HUES64 (cell line): ENCODE results near the gene MACROD2.
A peak's percentile ranks its signal among the peaks of the same experiment; 100 is the strongest.

Experiments used
- H3K27ac ChIP-seq: 2 replicates; pipeline ENCODE4 v1.7.0; 2013; ENCODE audit warnings: low read depth, low read length, inconsistent platforms
- H3K27me3 ChIP-seq: 2 replicates; pipeline ENCODE4 v1.6.1; 2013; ENCODE audit warnings: mild to moderate bottlenecking, low read length; ENCODE audit not compliant: insufficient read depth
- H3K36me3 ChIP-seq: 2 replicates; pipeline ENCODE4 v1.6.1; 2013; ENCODE audit warnings: mild to moderate bottlenecking, low read length; ENCODE audit not compliant: insufficient read depth
- H3K4me1 ChIP-seq: 2 replicates; pipeline ENCODE4 v1.6.1; 2013; ENCODE audit warnings: mild to moderate bottlenecking, low read length, moderate library complexity; ENCODE audit not compliant: insufficient read depth
- H3K4me3 ChIP-seq: 2 replicates; pipeline ENCODE4 v1.5.1; 2013; ENCODE audit warnings: mild to moderate bottlenecking, low read length, moderate library complexity
- H3K9ac ChIP-seq: 2 replicates; pipeline ENCODE4 v1.6.1; 2013; ENCODE audit warnings: mild to moderate bottlenecking, low read depth, low read length
- H3K9me3 ChIP-seq: 2 replicates; pipeline ENCODE4 v1.6.1; 2013; ENCODE audit warnings: low read depth, low read length; ENCODE audit not compliant: insufficient read depth
- WGBS: fragments of 150-250, 120-280 bp; methylation state at CpG from one replicate; pipeline ENCODE4 v1.1.7; 2013; ENCODE audit warnings: missing lambda C conversion rate; 5-methylcytosine and 5-hydroxymethylcytosine counted together

MACROD2 gene

DNA sequence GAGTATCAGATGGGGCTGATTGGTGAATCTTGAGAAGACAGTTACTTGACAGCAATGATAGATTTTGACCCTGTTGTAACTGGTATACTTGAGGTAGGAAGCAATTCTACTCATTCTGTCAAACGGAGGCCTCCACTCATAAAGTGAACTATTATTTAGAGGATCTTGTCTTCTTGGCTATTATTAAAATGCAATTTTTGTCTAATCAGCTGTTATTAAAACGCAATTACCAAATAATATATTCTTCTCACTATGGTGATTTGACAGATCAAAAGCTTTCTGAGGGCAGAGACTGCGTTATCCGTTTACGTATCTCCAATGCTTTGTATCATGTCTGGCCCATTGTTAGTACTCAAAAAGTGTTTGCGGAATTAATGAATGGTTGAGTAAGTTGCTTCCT lies 120.7 kb downstream of the MACROD2 start:
- Histone ChIP-seq H3K4me3 (no peak overlapping the region), H3K9me3 (no peaks in the 10 kb centered on the region), H3K27ac (no peak overlapping the region), H3K4me1 (peaks cover 4% of the 10 kb centered on the region; the same call in 1 of the 2 replicates), H3K36me3 (no peaks in the 10 kb centered on the region), H3K9ac (no peak overlapping the region), H3K27me3 (no peaks in the 10 kb centered on the region)
- 92% methylated on average over 6 of the region's 6 CpGs for WGBS

DNA sequence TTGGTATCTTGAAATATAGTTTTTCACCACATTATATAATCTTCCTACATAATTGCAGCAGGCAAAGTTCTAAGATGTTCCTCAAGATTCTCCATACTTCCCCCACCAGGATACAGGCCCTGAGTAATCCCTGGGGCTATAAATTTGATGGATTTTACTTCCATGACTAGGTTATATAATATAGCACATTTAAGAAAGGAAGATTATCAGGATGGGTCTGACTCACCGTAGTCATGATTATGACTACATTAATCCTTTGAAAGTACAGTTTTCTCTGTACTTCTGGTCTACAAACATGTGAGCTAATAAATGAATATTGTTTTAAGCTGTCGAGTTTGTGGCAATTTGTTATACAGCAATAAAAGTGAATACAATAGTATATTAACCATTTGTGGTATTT lies 122.5 kb downstream of the MACROD2 start:
- Histone ChIP-seq H3K4me3 (no peak overlapping the region), H3K27me3 (no peaks in the 10 kb centered on the region), H3K27ac (no peak overlapping the region), H3K36me3 (no peaks in the 10 kb centered on the region), H3K9me3 (no peaks in the 10 kb centered on the region), H3K4me1 (peaks cover 4% of the 10 kb centered on the region; the same call in 1 of the 2 replicates), H3K9ac (no peak overlapping the region)
- WGBS = 100% methylated on average over 1 of the region's 2 CpGs

DNA sequence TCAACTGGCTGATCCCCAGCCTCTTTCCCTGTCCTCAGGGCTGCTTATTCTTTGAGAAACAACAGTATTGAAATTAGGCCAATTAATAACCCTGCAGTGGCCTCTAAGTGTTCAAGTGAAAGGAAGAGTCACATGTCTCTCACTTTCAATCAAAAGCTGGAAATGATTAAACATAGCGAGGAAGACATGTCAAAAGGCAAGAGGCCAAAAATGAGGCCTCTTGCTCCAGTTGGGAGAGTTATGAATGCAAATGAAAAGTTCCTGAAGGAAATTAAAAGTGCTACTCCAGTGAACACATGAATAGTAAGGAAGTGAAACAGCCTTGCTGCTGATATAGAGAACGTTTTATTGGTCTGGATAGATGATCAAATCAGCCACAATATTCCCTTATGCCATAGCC lies 131.5 kb downstream of the MACROD2 start:
- 100% methylated on average over 2 of the region's 2 CpGs for WGBS
- Histone ChIP-seq H3K27me3 (no peaks in the 10 kb centered on the region), H3K4me1 (no peaks in the 10 kb centered on the region), H3K27ac (no peak overlapping the region), H3K9me3 (no peaks in the 10 kb centered on the region), H3K4me3 (no peak overlapping the region), H3K9ac (no peak overlapping the region), H3K36me3 (no peaks in the 10 kb centered on the region)

DNA sequence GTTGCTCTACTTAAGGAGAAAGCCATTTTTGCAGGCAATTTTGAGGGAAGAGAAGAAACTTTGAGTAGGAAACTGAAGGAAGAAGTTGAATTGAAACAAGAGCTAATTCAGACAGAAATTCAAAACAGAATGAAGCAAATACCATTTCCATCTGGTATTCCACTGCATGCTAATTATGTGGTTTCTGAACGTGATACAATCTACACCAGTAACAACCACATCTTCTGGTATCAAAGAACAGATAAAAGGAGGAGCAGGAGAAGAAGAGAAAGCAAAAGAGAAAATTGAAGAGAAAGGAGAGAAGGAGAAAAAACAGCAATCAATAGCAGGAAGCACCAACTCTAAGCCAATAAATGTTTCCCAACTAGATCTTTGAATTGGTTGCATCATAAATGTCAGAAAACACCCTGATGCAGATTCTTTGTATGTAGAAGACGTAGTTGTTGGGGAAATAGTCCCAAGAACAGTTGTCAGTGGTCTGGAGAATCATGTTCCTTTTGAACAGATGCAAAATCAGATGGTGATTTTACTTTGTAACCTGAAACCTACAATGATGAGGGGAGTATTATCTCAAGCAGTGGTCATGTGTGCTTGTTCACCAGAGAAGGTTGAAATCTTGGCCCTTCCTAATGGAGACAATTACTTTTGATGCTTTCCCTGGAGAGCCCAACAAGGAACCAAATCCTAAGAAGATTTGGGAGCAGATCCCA lies 132.4 kb downstream of the MACROD2 start:
- H3K27ac ChIP-seq = no peak overlapping the region
- H3K27me3 ChIP-seq = no peaks in the 10 kb centered on the region
- H3K9ac ChIP-seq = no peak overlapping the region
- H3K9me3 ChIP-seq = no peaks in the 10 kb centered on the region
- no peak overlapping the region for H3K4me3 ChIP-seq
- WGBS = 89% methylated on average over 1 of the region's 2 CpGs
- no peaks in the 10 kb centered on the region for H3K36me3 ChIP-seq
- H3K4me1 ChIP-seq = no peaks in the 10 kb centered on the region

DNA sequence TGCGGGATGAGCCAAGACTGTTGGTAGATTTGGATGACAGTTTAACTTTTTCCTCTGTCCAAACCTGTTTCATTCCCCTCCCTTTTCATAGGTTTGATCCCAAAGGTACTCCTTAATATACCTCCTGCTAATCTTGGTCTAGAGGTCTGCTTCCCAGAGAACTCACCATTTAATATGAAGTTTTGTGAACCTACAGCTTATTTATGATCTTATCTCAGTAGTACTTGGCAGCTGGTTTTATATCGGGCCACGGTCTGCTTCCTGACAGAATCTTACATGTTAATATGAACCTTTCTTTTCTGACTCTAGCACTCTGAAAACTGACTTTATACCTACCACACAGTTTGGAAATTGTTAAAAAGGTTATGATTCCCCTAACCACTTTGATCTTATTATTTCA lies 138.7 kb downstream of the MACROD2 start:
- Histone ChIP-seq H3K27me3 (no peaks in the 10 kb centered on the region), H3K4me1 (no peaks in the 10 kb centered on the region), H3K27ac (no peak overlapping the region), H3K36me3 (no peaks in the 10 kb centered on the region), H3K9ac (no peak overlapping the region), H3K4me3 (no peak overlapping the region), H3K9me3 (no peaks in the 10 kb centered on the region)
- 94% methylated on average over 3 of the region's 3 CpGs for WGBS

DNA sequence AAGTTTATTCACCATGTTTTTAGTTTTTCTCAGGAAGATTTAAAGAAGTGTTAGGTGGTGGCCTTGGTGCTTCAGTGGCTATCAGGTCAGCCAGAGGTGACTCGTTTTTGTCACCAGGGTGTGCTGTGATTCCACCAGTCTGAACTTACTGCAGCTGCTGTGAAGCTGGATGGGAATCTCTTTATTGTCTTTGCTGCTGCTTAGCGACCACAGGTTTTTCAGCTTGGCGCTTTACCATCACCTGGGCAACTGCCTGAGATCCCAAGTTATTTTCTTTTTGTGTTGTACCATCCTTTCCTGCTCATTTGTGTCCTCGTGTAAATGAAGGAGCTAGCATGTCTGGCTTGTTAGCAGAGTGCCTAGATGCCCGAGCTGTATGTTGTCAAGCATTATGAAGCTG lies 146.9 kb downstream of the MACROD2 start:
- no peak overlapping the region for H3K9ac ChIP-seq
- no peak overlapping the region for H3K4me3 ChIP-seq
- H3K27ac ChIP-seq = 0 out of 2 replicates have a peak overlapping the region, but pooled peaks have one; percentile 26
- H3K27me3 ChIP-seq = no peaks in the 10 kb centered on the region
- no peaks in the 10 kb centered on the region for H3K9me3 ChIP-seq
- H3K4me1 ChIP-seq = no peaks in the 10 kb centered on the region
- 32% methylated on average over 5 of the region's 5 CpGs for WGBS
- H3K36me3 ChIP-seq = no peaks in the 10 kb centered on the region

DNA sequence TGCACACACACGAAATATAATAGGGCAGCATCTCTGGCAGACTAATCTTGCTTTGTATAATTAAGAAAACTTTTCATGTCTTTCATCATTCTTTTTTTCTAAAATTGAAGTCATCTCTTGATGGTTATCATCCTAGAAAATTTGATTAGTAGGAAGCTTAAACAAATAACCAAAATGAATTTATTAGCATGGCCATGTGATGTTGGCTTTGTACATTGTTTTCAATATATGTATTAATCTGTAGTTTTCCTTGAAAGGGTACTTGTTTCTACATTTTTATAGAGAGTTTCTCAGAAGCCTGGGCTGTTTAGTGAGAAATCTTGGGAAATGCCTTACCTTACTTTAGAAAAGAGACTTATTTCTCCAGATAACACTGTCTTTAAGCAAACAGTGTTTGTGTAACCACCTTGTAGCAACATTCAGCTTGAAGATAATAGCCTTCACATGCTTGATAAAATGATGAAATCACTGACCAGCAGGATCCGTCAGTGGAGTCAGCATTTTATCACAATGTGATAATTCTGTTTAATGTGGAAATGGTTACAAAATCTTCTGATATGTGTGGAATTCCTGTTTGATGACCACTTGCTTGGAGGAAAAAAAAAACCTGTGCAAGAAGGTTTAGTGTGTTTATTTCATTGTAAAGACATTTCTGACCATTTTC lies 147.8 kb downstream of the MACROD2 start:
- Histone ChIP-seq H3K4me1 (no peaks in the 10 kb centered on the region), H3K27ac (no peak overlapping the region), H3K9me3 (no peaks in the 10 kb centered on the region), H3K27me3 (no peaks in the 10 kb centered on the region), H3K4me3 (no peak overlapping the region), H3K9ac (no peak overlapping the region), H3K36me3 (no peaks in the 10 kb centered on the region)
- 93% methylated on average over 2 of the region's 2 CpGs for WGBS

DNA sequence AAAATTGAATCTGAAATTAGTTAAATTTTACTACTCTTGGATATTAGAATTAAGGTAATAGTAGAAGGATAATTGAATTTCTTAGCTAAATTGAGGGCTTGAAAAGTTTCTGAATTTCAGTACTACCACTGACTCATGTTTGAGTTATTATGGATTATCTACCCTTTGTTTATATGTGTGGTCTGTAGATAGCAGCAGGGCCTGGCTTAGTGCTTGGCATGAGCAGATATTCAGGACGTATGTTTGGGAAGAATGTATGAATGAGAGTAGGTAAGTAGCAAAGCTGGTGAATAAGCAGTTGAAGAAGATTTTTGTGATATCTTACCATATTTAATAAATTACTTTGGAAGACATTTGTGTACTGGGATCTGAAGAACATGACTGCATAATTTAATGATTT lies 152.7 kb downstream of the MACROD2 start:
- Histone ChIP-seq H3K4me1 (no peaks in the 10 kb centered on the region), H3K9ac (no peak overlapping the region), H3K4me3 (no peak overlapping the region), H3K27ac (no peak overlapping the region), H3K9me3 (no peaks in the 10 kb centered on the region), H3K27me3 (no peaks in the 10 kb centered on the region), H3K36me3 (no peaks in the 10 kb centered on the region)
- 87% methylated on average over 1 of the region's 1 CpG for WGBS

DNA sequence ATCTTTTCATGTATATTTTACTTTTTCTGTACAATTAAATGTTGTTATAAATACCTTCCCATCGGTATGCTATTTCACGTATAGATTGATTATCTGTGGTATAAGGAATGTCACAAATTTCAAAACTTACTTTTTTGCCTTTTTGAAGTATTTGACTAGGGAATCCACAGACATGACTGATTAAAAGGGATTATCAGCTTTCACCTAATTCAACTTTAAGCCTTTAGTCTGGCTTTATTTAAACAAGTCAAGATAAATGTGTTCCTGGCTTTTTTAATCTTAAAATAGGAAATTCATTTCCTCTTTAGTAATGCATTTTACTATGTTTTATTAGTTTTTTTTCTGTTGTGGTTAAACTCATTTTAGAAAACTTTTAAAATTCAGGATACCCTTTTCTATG lies 160.0 kb downstream of the MACROD2 start:
- Histone ChIP-seq H3K27ac (no peak overlapping the region), H3K36me3 (no peaks in the 10 kb centered on the region), H3K27me3 (no peaks in the 10 kb centered on the region), H3K4me1 (peaks cover 5% of the 10 kb centered on the region; the same call in 1 of the 2 replicates), H3K4me3 (no peak overlapping the region), H3K9ac (no peak overlapping the region), H3K9me3 (no peaks in the 10 kb centered on the region)
- no CpG with 5 or more reads among the region's 2 CpGs for WGBS

DNA sequence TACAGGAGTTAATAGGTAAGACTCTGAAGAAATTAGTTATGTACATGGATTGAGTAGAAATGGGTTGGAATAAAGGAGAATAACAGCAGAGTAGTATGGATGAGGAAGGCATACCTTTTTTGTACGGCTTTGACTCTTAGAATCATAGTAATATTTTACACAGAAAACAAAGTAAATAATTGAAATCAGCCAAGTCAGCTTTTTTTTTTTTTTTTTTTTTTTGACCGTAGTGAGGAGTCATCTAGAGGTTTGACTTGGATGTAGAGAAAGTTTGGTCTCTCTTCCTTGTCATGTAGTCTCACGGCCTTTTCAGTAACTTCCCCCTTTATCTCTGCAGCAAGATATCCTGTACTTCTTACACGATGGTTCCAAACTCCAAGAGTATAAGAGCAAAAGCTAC lies 183.2 kb downstream of the MACROD2 start:
- no peaks in the 10 kb centered on the region for H3K27me3 ChIP-seq
- no peaks in the 10 kb centered on the region for H3K36me3 ChIP-seq
- peaks cover 12% of the 10 kb centered on the region for H3K9me3 ChIP-seq
- H3K27ac ChIP-seq = no peak overlapping the region
- H3K4me1 ChIP-seq = no peaks in the 10 kb centered on the region
- 90% methylated on average over 2 of the region's 4 CpGs for WGBS
- no peak overlapping the region for H3K4me3 ChIP-seq
- no peak overlapping the region for H3K9ac ChIP-seq

DNA sequence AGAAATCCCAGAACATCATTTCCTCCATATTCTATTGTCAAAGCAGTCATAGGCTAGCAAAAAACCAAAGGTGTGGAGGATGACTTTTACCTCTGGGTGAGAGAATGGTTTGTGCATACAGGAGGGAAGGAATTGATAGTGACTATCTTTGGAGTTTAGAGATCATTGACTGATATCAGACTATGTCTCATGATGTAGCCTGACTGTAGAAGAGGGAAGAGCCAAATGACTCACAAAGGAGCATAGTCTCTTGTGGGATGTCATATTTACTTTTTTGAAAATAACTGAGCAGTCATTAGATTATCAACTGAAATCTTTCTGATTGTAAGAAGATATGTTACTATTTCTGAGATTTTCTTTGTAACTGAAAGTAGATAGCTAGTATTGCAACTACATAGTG lies 183.6 kb downstream of the MACROD2 start:
- H3K4me1 ChIP-seq = no peaks in the 10 kb centered on the region
- H3K27me3 ChIP-seq = no peaks in the 10 kb centered on the region
- no peaks in the 10 kb centered on the region for H3K36me3 ChIP-seq
- H3K9me3 ChIP-seq = peaks cover 12% of the 10 kb centered on the region
- H3K4me3 ChIP-seq = no peak overlapping the region
- no peak overlapping the region for H3K9ac ChIP-seq
- H3K27ac ChIP-seq = no peak overlapping the region
